ENCODE results near the gene VSTM4. TPM values are rescaled to one million over a fixed set of nuclear protein-coding genes. Genes with fewer than 3 reads are reported as not detected.

VSTM4 gene
- total RNA-seq, 1 donor from 2014 or later: 21.1 TPM

- no peak for TF ChIP-seq CTCF (IDR thresholded peaks at IDR 0.05; ENCODE audit: borderline replicate concordance)
Observed at GRCh38 chr10:49151481-49151880, 36.2 kb upstream of the VSTM4 start.

GRCh38 chr10:49151025-49151445, 35.7 kb upstream of the VSTM4 start:
- intact Hi-C loops (cut with micrococcal nuclease): no loop called here
- H3K27ac ChIP-seq (replicated peaks): no peak overlapping the region
- TF ChIP-seq CTCF (IDR thresholded peaks at IDR 0.05; ENCODE audit: borderline replicate concordance): no peak

More at GRCh38 chr10:49151481-49151880, 36.2 kb upstream of the VSTM4 start:
- H3K36me3 ChIP-seq: no peaks in the 10 kb centered on the region
- no peak for DNase-seq
- intact Hi-C loops (cut with micrococcal nuclease): no loop called here
- H3K4me1 ChIP-seq: no peaks in the 10 kb centered on the region
- H3K27me3 ChIP-seq (ENCODE audit: low read depth): no peaks in the 10 kb centered on the region
- H3K27ac ChIP-seq (replicated peaks): no peak overlapping the region
- H3K4me3 ChIP-seq: no peak overlapping the region
- H3K9me3 ChIP-seq (replicated peaks): peaks cover 14% of the 10 kb centered on the region

GRCh38 chr10:49150426-49150825, 35.1 kb upstream of the VSTM4 start:
- no peak for TF ChIP-seq CTCF (IDR thresholded peaks at IDR 0.05; ENCODE audit: borderline replicate concordance)
- Histone ChIP-seq H3K9me3 (replicated peaks) (peaks cover 14% of the 10 kb centered on the region), H3K4me3 (no peak overlapping the region), H3K36me3 (no peaks in the 10 kb centered on the region), H3K27me3 (ENCODE audit: low read depth) (no peaks in the 10 kb centered on the region), H3K4me1 (no peaks in the 10 kb centered on the region), H3K27ac (replicated peaks) (no peak overlapping the region)
- no peak for DNase-seq
- intact Hi-C loops (cut with micrococcal nuclease): no loop called here

More at GRCh38 chr10:49151025-49151445, 35.7 kb upstream of the VSTM4 start:
- Histone ChIP-seq H3K4me1 (no peaks in the 10 kb centered on the region), H3K36me3 (no peaks in the 10 kb centered on the region), H3K27me3 (ENCODE audit: low read depth) (no peaks in the 10 kb centered on the region), H3K4me3 (no peak overlapping the region), H3K9me3 (replicated peaks) (peaks cover 14% of the 10 kb centered on the region)
- no peak for DNase-seq

GRCh38 chr10:49149881-49150280, 34.6 kb upstream of the VSTM4 start:
- intact Hi-C loops (cut with micrococcal nuclease): no loop called here
- Histone ChIP-seq H3K36me3 (no peaks in the 10 kb centered on the region), H3K27me3 (ENCODE audit: low read depth) (no peaks in the 10 kb centered on the region), H3K27ac (replicated peaks) (no peak overlapping the region), H3K4me1 (no peaks in the 10 kb centered on the region), H3K4me3 (no peak overlapping the region), H3K9me3 (replicated peaks) (peaks cover 14% of the 10 kb centered on the region)
- no peak for DNase-seq
- no peak for TF ChIP-seq CTCF (IDR thresholded peaks at IDR 0.05; ENCODE audit: borderline replicate concordance)

- H3K27ac ChIP-seq (replicated peaks): no peak overlapping the region
Observed at GRCh38 chr10:49144058-49144720, 28.9 kb upstream of the VSTM4 start.

More at GRCh38 chr10:49144058-49144720, 28.9 kb upstream of the VSTM4 start:
- Histone ChIP-seq H3K4me3 (no peak overlapping the region), H3K36me3 (no peaks in the 10 kb centered on the region), H3K4me1 (peaks cover 15% of the 10 kb centered on the region), H3K9me3 (replicated peaks) (peaks cover 14% of the 10 kb centered on the region), H3K27me3 (ENCODE audit: low read depth) (no peaks in the 10 kb centered on the region)
- DNase-seq: no peak
- TF ChIP-seq CTCF (IDR thresholded peaks at IDR 0.05; ENCODE audit: borderline replicate concordance): no peak
- intact Hi-C loops (cut with micrococcal nuclease): no loop called here
